Upper lobe of left lung (tissue), 4 donors: Measurements from ENCODE around the gene ZNF423.

ENCODE experiments used
- POLR2AphosphoS5 ChIP-seq, 2 donors: sonication (generic); formaldehyde crosslinking; IDR thresholded peaks; one replicate each; pipeline ENCODE4 v1.5.1; 2017; ENCODE audit warnings: antibody characterized with exemption in 2 of 2
- TF ChIP-seq, protein P1 (sequence below), 6 experiments: fragments of 450-650 bp in 4 of 6; fragments of 200-600 bp in 2 of 6; sonication (generic) in 2 of 6; IDR thresholded peaks; one replicate each; pipeline ENCODE4 v1.5.1; 2016 to 2019; ENCODE audit warnings: antibody characterized with exemption in 6 of 6

DNA sequence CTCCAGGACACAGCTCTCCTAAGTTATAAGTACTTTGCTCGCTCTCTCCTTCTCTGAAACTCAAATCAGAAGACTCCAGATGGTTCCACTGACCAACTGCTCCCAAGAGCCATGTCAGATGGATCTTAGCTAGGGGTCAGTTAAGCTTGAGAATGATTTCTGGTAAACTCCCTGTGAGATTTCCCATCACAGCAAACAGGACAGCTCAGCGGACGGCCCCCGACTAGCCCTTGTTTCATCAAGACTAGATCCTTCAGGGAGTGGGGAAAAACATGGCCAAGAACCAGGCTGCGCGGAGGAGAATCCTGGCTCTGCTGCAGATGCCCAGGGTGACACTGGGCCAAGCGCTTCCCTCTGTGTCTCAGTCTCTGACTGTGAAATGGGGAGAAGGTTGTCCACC lies 322.5 kb downstream of the ZNF423 start:
- TF ChIP-seq, protein P1, sequence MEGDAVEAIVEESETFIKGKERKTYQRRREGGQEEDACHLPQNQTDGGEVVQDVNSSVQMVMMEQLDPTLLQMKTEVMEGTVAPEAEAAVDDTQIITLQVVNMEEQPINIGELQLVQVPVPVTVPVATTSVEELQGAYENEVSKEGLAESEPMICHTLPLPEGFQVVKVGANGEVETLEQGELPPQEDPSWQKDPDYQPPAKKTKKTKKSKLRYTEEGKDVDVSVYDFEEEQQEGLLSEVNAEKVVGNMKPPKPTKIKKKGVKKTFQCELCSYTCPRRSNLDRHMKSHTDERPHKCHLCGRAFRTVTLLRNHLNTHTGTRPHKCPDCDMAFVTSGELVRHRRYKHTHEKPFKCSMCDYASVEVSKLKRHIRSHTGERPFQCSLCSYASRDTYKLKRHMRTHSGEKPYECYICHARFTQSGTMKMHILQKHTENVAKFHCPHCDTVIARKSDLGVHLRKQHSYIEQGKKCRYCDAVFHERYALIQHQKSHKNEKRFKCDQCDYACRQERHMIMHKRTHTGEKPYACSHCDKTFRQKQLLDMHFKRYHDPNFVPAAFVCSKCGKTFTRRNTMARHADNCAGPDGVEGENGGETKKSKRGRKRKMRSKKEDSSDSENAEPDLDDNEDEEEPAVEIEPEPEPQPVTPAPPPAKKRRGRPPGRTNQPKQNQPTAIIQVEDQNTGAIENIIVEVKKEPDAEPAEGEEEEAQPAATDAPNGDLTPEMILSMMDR (IDR thresholded peaks at IDR 0.05), result no peak
- no peak for TF ChIP-seq POLR2AphosphoS5 (IDR thresholded peaks at IDR 0.05)
